Hypothalamus (tissue), 51 donors: ENCODE results near the gene GRIN2A.

Experiments used
- DNase-seq, 51 donors: peaks; one replicate each; lab custom pipeline; 2025; lab: John Stamatoyannopoulos, UW

The GRIN2A gene

DNA sequence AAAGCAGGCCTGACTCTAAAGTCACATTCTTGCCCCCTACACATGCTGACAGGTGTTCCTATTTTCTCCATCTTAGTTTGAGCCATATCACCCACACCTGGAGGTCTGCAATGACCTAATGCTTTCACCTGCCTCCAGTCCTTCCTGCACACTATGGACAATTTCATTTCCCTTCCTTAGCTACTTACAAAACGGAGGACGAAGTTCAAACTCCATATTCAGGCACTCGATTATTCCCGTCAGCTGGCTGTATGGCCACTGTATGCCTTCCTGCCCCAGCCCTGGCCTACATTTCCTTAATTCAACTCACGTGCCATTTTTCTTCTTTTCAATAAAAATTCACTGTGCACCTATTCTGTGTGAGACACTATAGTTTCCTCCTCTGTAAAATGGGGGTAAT lies 44.9 kb downstream of the GRIN2A start:
- DNase-seq, result no peak

DNA sequence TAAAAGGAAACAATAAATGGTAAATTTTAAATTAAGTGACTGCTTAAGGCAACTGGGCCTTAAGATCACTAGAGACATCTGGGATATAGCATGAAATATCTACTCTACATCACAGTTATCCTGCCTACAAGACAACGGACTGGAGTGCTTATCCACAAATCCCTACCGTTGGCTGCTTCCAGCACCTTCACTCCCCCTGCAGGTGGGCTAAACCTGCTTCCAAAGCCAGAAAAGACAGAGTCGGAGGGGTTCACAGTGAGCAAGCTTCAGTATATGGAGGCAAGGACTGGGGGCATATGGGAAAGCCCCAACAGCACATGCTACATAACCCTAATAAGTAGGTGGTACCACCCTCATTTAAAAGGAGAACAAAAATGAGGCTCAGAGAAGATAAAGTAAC lies 45.3 kb downstream of the GRIN2A start:
- DNase-seq, result no peak

DNA sequence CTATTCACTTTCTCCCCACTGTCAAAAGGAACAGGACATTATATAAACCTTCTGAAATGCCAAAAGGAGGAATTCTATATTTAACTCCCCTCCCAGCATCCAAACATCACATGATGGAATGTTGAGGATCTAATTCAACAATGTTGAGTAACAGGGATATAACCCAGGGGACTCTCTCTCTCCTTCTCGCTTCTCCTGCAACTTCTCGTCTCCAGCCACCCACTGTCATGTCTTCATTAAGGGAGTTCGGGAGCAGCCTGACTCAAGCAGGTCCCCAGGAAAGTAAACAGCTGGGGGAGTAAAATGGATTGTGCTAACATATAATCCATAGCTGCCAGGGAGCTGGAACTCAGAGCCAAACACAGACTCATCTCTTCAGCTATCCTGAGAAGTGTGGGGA lies 51.7 kb downstream of the GRIN2A start:
- peak in 1 of 51 donors; percentile 41 for DNase-seq

DNA sequence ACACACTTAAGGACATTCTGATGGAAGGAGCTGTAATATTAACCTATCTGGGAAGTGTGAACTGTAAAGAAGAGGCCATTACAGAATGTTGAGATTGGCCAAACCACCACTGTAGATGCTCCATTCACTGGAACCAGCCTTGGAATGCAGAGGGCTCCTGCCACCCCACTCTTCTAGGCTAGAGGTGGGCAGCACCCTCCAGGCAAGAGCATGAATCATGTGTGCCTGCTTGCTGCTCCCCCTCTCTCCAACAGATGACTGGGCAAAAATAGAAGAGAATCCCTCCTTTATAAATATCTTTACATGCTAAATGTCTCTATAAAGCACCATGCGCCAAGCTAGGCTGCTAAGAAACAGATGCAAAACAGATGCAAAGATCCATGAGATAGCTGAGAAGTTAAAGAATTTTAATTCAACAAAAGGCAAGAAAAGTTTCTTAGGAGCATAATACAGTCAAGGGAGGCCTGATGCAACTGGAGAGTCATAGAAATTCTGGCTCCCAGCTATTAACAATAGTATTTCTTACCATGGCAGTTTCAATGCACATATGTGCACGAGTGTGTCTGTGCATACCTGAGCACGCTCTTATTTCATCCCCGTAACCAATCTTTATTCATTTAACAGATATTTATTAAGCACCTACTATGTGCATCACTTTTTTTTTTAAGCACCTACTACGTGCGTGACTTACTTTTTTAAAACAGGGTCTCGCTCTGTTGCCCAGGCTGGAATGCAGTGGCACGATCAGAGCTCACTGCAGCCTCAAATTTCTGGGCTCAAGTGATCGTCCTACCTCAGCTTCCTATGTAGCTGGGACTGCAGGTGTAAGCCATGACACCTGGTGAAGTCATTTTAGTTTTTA lies 53.6 kb downstream of the GRIN2A start:
- DNase-seq, result peak in 1 of 51 donors; percentile 8

DNA sequence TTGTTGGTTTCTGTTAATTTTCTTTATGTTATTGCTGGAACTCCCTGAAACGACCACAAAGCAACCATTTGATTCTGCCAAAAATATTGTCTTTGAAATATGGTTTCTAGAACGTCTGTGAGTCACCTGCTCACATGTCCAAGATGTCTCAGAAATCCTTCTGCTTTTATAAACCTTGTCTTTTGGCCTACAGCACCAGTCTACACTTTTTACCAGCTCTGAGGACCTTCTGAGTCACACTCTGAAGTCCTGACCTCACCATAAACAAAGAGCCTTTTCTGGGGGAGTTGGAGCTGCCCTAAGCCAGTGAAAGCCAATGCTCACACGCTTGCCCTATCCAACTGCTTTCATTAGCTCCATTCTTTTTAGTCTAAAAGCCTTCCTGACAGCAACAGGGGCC lies 55.5 kb downstream of the GRIN2A start:
- DNase-seq, result peak in 15 of 51 donors; percentile 2 to 47 (median 15)

DNA sequence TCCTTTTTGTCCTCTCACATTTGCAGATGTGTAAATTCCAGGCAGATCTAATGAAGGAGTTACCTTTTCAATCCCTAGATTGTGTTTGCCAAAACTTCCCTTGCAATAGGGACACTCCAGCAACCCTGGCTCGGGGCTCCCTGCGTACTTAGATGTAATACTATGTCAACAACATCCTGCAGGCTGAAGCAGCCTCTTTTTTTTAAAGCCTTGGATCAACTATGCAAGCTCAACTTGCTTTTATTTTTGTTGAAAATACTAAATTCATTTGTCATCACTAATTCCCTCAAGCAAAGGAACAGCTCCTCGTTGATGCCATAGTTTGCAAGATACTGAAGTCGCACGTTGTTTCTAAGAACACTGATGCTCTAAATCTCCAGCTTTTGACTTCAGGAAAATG lies 59.1 kb downstream of the GRIN2A start:
- no peak for DNase-seq

DNA sequence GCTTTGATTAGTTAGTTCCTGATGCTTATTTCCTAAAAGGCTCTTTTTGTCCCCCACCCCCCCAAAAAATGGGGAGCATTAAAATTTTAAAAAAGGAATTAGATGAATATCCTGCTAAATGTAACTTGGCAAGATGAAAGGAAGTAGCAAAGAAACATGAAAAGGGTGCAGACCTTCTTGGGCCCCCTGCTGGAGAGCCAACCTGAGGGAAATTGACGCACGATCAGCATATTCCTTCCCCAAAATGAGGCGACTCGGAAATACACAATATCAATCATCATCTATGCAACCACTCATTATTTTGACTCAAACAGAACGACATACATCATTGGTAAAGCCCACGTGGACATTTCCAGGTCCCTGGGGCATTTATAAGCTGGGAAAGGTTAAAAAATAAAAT lies 59.7 kb downstream of the GRIN2A start:
- DNase-seq, result peak in 1 of 51 donors; percentile 14

DNA sequence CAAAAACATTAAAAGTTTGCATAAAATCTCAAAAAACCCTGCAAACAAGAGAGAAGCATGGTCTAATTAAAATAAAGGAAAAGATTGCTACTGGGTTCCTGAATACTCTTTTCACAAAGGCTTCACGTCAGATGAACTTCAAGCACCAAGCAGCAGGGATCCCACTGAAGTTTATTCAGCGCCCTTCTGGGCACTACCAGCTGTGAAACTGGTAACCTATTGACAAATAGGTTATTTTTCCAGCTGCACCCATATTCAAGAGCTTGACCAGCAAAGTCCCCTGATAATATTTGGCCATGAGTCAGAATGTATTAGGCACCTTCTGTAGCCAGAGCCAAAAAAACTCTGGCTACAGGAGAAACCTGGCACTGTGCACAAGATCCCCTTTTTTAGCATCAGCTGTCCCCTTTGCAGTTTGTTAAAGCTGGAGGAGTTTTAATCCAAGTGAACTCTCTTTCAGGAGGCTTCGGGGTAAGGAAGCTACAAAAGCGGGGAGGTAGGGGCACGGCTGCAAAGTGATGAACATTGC lies 60.3 kb downstream of the GRIN2A start:
- no peak for DNase-seq

DNA sequence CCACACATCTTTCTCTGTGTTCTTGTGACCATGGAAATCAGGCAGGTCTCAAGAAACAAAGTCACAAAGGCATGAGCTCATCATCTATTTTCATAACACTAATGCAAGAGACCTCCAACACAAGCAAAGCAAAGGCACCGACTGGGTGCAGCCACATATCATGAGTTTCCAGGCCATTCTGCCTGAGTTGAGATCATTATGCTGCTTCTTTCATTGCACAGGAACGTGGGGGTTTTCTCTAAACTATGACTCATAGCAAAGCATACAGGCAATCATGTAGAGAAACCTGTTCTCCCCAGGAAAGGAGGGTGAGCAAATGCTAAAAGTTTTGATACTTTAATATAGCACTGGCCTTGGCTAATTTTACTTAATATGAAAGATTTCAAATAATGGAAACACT lies 60.7 kb downstream of the GRIN2A start:
- DNase-seq, result peak in 2 of 51 donors; percentile 21 to 40

DNA sequence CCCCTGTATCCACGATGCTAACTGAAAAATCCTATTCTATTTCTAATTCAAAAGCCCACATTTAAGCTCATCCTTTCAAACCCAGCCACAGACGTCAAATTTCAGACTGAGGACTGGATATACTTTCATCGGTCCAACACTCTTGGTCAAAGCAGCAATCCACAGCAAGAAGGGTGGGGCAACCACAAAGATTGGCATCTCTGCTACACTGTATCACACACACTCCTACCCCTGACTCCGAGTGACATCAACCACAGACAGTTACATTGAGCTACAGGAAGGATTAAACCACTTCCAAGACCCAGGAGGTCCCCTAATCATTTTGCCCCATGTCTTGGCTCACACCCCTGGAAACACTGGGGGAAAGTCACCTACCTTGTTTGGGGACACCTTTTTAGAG lies 61.3 kb downstream of the GRIN2A start:
- DNase-seq, result no peak

DNA sequence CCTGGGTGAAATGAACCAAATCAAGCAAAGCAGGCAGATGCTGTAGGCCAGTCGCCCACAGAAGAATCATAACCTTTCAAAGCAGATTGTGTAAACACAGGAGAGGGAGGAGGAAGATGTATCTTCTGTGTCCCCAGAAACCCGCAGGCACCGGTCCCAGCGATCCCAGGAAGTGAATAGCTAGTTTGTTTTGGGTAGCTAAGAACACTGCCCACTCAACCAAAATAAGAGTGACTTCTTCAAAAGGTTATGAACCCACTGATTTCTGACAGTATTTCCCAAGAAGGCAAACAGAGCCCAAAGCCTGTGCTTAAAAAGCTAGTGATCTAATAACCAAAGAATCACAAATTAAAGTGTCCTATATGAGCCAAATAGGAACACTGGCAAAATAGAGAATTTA lies 67.8 kb downstream of the GRIN2A start:
- no peak for DNase-seq

DNA sequence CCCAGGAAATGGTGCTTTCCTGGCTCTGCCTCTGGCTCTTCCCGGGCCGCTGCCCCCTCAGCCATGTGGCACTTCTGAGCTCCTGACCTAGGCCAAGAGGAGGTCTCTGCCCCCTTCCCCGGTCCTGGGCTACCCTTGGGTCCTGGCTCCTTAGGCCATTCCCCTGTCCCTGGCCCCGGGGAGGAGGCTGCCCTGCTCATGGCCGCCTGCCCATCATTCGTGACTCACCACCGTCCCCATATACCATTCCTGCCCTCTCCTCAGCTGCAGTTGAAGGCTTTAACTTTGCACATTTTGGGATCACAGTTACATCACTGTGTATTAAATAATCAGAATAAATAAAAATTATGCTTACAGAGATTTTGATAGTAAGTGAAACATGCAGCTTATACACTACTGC lies 69.0 kb downstream of the GRIN2A start:
- no peak for DNase-seq

DNA sequence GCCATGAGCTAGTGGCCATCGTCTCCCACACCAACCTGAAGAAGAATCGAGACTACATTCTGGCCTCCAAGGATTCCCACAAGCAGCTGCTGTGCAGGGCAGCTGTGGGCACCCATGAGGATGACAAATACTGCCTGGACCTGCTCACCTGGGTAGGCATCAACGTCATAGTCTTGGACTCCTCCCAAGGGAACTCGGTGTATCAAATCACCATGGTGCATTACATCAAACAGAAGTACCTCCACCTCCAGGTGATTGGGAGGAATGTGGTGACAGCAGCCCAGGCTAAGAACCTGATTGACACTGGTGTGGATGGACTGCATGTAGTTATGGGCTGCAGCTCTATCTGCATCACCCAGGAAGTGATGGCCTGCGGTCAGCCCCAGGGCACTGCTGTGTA lies 70.2 kb downstream of the GRIN2A start:
- no peak for DNase-seq

DNA sequence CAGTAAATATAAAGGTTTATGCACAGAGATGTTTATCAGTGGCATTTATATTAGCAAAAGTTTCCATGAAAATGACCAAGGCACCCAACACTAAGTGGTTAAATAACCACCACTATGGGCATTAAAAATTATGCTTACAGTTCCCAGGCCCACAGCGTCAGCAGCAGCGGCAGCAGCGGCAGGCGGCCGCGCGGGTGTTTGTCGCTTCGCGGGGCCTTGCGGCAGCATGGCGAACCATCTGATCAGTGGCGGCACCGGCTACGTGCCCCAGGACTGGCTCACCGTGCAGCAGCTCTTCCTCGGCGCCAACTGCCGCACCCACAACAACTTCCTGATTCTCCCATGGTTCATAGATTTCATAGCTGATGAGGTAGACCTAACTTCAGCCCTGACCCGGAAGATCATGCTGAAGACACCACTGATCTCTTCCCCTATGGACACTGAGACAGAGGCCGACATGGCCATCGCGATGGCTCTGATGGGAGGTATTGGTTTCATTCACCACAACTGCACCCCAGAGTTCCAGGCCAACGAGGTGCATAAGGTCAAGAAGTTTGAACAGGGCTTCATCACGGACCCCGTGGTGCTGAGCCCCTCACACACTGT lies 71.0 kb downstream of the GRIN2A start:
- no peak for DNase-seq

DNA sequence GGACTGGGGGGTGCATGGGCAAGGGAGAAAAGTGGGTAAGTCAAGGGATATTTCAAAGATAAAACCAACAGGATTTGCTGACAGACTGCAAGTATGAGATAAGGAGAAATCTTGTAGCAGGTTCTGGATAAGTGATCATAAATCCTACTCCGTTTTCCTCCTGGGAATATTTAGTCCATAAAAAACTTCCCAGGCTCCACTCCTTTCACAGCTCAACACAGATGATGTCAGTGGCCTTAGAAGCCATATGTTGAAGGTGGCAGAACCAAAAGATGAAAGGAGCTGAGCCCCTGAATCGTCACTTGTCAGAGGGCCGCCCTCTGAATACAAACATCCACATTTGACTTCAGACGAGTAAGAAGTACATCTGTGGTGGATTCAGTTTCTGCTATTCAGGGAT lies 71.7 kb downstream of the GRIN2A start:
- no peak for DNase-seq

DNA sequence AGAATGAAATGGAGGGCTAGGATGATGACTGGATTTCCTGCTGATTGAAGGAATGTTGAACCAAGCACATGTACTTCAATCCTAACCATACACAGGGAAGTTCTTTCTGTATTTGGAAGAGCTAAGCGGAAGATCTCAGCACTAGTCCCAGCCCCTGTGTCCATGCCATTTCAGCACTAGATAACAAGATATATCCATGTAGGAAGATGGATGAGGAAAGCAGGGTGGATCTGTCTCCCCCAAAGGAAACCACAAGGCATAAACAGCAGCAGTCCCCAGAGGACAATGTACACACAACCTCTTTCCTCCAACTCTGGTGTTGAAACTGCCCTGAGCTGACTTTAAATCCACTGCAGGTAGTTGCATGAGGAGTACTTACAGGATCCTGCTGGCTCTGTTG lies 75.1 kb downstream of the GRIN2A start:
- DNase-seq, result no peak

DNA sequence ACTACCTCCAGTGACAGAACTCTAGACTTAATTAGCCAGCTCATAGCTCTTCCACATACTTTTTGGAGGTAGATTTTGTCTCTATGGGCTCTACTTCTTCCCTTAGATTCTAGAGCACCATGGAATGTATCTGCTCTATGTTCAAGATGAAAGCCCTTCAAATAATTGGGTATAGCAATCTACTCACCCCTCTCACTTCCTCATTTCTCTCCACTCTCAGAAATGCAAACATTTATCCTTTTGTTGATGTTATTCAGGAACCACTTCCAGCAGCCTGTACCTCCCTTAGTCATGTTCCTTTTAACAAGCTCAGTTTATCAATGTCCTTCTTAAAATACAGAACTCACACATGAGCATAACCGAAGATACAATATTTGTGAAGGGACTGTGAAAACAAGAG lies 78.5 kb downstream of the GRIN2A start:
- DNase-seq, result no peak

DNA sequence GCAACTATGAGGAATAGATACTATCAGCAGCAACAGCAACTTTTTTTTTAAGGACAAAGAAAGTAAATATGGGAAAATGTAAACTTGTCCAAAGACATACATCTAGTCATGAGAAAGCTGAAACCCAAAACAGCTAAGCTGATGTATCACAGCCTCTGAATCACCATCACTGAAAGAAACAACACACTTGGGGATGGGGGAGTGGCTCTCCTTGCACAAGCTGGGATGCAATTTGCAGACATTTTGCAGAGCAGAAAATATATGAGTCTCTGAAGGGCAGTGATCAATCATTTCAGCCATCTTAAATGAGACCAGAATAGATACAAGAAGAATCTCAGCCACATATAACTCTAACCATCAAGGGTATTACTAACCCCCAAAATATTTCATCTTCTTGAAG lies 79.1 kb downstream of the GRIN2A start:
- DNase-seq, result no peak

DNA sequence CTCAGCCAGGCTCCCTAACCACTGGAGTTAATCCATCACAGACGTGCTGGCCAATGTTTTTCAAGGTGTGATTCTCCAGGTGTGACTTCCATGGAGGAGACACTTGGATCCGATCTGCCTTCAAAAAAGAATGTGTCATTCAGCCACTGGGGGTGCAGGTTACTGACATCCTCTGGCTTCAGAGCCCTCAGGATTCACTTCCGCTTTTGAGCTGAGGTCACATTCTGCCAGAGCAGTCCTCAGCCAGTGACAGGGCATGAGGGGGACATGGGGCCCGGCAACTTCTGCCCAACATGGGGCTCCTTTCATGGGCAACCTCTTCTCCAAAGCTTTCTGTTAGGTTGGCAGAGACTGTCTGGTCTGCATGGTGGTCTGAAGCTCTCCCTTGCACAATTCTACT lies 81.4 kb downstream of the GRIN2A start:
- DNase-seq, result no peak

DNA sequence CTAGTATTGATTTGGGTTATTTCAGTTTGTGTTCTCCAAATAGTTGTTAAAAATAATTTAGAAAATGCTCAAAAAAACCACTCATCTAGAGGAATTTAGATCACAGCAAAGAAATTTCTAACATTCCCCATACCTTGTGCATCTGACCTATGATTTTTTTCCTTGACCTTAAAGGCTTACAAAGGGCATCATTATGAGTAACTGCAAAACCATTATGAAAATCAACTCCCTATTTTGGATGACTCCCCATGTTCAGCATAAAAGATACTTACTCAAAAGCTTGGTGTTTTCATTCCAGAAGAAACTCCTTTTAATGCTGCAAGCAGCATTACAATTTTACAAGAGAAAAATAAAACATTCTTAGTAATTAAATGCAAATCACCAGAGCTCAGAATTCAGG lies 83.2 kb downstream of the GRIN2A start:
- no peak for DNase-seq

DNA sequence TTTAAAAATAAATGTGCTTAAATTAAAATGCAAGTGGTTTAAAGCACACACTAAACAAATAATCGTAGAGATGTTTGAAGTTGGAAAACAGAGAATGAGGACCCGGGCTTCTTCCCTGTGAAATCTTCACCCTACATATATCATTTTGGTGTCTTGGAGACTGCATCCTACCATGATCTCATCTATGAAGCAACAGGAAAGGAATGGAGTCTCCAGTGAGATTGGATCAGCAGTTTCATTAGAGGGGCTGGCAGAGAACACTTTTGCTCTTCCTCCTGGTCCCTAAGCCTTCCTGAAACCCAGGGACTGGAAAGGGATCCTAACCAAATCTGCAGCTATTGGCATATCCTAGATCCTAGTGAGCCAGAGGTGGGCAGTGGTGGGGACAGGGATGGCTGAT lies 85.0 kb downstream of the GRIN2A start:
- DNase-seq, result no peak

DNA sequence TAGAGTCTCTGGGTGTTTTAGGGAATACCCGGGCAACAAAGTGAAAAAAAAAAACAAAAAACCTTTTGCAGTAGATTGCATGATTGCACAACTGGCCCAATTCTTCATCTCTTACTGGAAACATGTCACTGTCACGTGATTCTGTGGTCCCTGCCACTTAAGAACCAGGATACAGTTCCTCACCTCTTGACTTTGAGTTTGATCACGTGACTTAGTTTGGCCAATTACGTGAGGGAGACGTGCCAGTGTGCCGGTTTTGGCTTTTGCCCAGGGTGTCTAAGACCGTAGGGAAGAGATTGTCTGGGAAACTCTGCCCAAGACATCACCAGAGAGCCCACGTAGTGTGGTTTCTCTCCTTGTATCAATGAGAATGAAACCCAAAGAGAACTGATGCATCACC lies 88.7 kb downstream of the GRIN2A start:
- no peak for DNase-seq
